HFF-Myc (cell line): ENCODE measurements around the gene ABI3BP.

ENCODE experiments used
- DNase-seq: peaks from one replicate; pipeline ENCODE4 v3.0.0-alpha.2; 2011; ENCODE audit warnings: low read depth; ENCODE audit errors: extremely low read depth
- H3K4me3 ChIP-seq: replicated peaks from 2 replicates; pipeline ENCODE4 v1.5.1; 2011; ENCODE audit warnings: low read depth, mild to moderate bottlenecking, control low read depth, low read length
- TF ChIP-seq, protein P1 (sequence below): IDR thresholded peaks from 2 replicates; pipeline ENCODE4 v1.5.1; 2012; ENCODE audit warnings: mild to moderate bottlenecking, low read depth, low read length, control low read depth; ENCODE audit errors: missing control alignments

The ABI3BP gene

DNA sequence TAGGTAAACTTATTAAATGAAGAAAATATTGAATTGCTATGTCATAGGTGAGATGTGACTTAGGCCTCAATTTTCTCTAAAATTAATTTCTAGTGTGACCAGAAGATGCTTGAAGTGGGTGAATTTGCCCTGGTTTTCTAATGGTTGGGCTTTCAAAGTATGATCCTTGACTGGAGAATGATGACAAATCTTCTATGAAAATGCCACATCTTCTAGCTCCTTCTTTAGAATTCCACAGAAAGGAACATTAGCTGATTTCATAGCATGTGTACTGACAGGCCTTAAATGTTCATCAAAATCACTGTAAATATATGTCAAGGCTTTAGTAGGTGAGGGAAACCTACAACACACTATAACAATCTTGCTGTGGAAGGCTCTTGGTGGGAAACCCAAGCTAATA, 8.9 kb downstream of the ABI3BP start:
- DNase-seq, result no peak
- TF ChIP-seq, protein P1, sequence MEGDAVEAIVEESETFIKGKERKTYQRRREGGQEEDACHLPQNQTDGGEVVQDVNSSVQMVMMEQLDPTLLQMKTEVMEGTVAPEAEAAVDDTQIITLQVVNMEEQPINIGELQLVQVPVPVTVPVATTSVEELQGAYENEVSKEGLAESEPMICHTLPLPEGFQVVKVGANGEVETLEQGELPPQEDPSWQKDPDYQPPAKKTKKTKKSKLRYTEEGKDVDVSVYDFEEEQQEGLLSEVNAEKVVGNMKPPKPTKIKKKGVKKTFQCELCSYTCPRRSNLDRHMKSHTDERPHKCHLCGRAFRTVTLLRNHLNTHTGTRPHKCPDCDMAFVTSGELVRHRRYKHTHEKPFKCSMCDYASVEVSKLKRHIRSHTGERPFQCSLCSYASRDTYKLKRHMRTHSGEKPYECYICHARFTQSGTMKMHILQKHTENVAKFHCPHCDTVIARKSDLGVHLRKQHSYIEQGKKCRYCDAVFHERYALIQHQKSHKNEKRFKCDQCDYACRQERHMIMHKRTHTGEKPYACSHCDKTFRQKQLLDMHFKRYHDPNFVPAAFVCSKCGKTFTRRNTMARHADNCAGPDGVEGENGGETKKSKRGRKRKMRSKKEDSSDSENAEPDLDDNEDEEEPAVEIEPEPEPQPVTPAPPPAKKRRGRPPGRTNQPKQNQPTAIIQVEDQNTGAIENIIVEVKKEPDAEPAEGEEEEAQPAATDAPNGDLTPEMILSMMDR, result no peak
- no peak overlapping the region for H3K4me3 ChIP-seq

GRCh38 chr3:100982710-100983109, 10.5 kb downstream of the ABI3BP start:
- DNase-seq, result no peak
- TF ChIP-seq, protein P1, result no peak
- H3K4me3 ChIP-seq, result no peak overlapping the region

GRCh38 chr3:100981164-100981911, 11.9 kb downstream of the ABI3BP start:
- H3K4me3 ChIP-seq, result no peak overlapping the region
- DNase-seq, result no peak
- TF ChIP-seq, protein P1, result no peak

DNA sequence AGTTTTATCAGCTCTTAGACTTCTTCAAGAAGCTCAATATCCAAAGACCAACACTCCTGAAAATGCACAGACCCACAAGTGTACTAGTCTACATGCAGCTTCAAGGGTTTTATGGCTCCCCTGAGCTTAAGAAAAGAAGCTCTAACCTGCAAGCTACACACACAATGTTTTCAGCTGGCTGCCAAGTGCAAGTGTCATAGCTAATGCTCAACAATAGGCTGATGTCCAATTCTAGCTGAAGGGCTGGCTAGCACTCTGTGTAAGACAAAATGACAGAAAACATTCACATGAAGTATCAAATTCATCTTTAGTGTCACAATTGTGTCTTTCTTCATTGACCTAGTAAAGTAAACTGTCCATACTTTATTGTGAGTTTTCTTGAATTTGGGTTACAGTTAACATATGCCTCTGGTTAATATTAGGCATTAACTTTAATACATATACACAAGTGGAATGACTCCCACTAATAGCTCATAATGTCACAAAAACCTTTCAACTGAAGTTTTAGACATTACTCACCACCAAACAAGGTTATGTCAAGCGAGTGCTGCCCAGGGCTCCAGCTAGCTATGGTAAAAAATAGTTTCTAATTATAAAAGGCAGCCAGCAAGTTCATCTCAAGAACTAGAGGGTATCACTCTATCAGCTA, 15.1 kb downstream of the ABI3BP start:
- H3K4me3 ChIP-seq, result no peak overlapping the region
- DNase-seq, result no peak
- TF ChIP-seq, protein P1, result no peak

DNA sequence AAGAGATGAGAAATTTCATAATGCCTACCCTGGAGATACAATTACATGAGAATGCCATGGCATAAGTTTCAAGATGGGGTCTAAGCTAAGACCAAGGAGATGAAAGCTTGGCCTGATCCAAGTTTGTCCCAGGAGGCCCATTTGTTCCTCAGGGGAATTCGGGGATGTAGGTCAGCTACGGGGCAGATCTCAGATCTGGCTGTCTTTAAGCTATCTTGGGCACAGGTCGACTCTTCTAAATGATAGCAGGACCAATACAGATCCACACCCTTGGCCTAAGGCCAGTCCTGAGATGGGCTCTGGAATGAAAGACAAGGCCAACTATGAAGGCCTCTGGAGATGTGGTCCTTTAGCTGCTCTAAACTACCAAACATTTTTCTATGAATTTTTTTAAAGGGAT, 16.6 kb downstream of the ABI3BP start:
- no peak for DNase-seq
- H3K4me3 ChIP-seq, result no peak overlapping the region
- TF ChIP-seq, protein P1, result no peak

GRCh38 chr3:100975714-100976113, 17.5 kb downstream of the ABI3BP start:
- H3K4me3 ChIP-seq, result no peak overlapping the region
- TF ChIP-seq, protein P1, result no peak
- DNase-seq, result no peak

GRCh38 chr3:100973594-100973993, 19.6 kb downstream of the ABI3BP start:
- TF ChIP-seq, protein P1, result no peak
- DNase-seq, result no peak

More at GRCh38 chr3:100973594-100973993, 19.6 kb downstream of the ABI3BP start:
- no peak overlapping the region for H3K4me3 ChIP-seq
